ENCODE measurements around the gene ZFYVE28.
A peak's percentile ranks its signal among the peaks of the same experiment; 100 is the strongest.

Gene ZFYVE28

DNA sequence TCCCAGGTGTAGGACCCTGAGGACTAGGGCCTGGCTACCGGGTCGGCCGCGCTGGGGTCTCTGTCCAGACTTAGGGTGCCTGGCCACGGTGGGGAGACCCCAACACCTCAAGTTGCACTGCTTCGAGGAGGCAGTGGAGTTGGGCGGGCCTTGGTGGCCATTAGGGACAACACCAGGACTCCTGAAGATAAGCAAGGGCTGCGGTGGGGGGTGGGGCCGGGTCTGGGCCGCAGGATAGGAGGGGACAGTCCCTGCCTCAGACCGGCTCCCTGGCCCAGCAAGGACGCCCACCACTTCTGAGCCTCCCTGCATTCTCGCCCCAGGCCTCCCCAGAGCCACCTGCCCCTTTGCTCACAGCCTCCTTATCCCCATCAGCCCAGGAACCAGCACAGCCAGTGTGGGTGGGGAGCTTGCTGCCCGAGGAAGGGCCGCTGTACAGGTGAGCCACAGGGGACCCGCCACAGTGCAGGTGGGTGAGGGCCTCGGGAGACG, 151.1 kb downstream of the ZFYVE28 start:
- DNase-seq: no peak

DNA sequence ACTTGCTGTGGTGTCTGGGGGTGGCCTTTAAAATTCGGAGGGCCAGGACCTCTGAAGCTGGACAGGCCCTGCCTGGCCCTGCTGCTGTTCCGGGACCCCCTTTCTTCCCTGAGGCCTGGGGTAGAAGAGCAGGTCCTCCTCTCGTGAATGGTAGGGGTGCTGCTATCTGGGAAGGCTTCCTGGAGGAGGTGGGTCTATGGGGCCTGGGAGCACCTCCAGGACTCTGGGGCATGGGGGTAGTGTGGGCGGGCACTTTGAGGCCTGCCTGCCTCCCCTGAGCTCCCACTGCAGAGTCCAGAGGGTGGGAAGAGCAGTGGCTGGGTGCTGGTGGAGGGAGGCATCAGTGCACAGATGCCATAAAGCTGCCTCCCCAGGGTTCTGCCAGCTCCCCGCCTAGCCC, 151.6 kb downstream of the ZFYVE28 start:
- no peak for DNase-seq

GRCh38 chr4:2266181-2266580, 152.3 kb downstream of the ZFYVE28 start:
- DNase-seq: no peak

- DNase-seq: no peak
These were observed 153.0 kb downstream of the ZFYVE28 start for GRCh38 chr4:2265113-2266110.

- DNase-seq: no peak
These were observed 153.9 kb downstream of the ZFYVE28 start for GRCh38 chr4:2264481-2265041.

- no peak for DNase-seq
These were observed 154.5 kb downstream of the ZFYVE28 start for GRCh38 chr4:2263926-2264321.

DNA sequence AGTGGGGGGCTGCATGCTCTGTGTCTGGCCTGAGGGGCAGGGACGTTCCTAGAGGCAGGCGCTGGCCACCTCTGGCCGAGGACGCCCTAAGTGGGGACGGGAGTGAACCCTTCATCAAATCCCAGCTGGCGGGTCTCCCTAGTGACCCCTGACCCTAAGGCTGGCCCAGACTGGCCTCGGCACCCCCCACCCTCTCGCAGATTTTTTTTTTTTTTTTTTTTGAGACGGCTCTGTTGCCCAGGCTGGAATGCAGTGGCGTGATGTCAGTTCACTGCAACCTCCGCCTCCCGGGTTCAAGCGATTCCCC, 155.5 kb downstream of the ZFYVE28 start:
- DNase-seq: no peak

GRCh38 chr4:2262145-2262943, 156.1 kb downstream of the ZFYVE28 start:
- peak; percentile 95 for DNase-seq

GRCh38 chr4:2261853-2262144, 156.6 kb downstream of the ZFYVE28 start, which contains the start of gene MXD4:
TSS of gene MXD4 (minus strand) at chr4:2262109. CDS start at chr4:2261980, 129 bp downstream.
- DNase-seq: no peak

- peak; percentile 47 to 62 for DNase-seq
These were observed 157.2 kb downstream of the ZFYVE28 start for GRCh38 chr4:2261110-2261852.

DNA sequence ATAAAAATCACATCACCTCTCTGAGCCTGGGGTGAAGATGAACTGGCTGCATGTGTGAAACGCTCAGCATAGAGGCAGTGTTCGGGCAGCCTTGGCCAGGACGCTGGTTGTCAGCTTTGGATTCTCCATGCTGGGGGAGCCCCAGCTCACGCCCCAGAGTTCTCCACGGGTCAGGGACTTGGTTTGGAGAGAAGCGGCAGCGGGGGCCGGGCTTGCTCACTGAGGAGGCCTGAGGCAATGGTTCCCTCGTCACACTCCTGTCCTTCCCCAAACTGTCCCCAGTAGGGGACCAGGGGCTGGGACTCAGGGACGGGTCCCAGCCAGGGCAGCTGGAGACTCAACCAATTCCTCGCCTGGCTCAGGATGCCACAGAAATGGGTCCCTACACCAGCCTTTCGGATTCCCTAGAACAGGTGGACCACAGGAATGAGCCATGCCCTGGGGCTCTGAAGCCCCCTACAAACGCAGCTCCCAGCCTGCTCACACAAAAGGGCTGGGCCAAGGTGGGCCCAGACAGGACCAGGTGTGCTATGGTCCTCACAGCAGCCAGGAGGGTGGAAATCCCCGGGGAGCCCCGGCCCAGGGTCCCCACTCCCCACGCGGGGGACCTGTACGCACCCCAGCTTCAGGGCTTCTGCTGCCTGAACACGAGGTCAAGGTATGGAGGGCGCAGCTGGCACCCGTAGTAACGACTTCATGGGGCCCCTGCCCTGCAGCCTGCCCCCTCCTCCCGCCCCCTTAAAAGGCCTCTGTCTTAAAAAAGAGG, 157.9 kb downstream of the ZFYVE28 start:
- no peak for DNase-seq

GRCh38 chr4:2259541-2260343, 158.7 kb downstream of the ZFYVE28 start:
- DNase-seq: no peak

DNA sequence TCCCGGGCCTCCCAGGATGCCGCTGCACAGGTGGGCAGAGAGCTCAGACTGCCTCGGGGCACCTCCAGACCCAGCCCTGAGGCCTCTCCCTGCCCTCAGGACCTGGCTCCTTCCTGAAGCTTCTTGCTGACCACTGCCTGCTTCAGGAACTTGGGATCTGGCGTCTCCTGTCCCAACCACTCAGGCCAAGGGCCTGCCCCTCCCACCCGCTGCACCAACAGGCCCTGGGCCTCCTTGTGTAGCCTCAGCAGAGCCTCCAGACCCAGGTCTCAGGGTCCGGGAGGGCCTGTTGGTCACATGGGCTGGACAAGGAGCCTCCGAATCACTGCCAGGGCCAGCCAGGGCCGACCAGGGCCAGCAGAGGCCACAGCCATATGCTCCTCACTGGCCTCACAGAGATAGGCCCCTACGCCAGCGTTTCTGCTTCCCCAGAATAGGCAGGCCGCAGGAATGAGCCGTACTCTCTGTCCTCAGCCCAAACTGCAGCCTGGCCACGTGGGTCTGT, 159.4 kb downstream of the ZFYVE28 start:
- no peak for DNase-seq

- no peak for DNase-seq
These were observed 160.1 kb downstream of the ZFYVE28 start for GRCh38 chr4:2258091-2259035.

DNA sequence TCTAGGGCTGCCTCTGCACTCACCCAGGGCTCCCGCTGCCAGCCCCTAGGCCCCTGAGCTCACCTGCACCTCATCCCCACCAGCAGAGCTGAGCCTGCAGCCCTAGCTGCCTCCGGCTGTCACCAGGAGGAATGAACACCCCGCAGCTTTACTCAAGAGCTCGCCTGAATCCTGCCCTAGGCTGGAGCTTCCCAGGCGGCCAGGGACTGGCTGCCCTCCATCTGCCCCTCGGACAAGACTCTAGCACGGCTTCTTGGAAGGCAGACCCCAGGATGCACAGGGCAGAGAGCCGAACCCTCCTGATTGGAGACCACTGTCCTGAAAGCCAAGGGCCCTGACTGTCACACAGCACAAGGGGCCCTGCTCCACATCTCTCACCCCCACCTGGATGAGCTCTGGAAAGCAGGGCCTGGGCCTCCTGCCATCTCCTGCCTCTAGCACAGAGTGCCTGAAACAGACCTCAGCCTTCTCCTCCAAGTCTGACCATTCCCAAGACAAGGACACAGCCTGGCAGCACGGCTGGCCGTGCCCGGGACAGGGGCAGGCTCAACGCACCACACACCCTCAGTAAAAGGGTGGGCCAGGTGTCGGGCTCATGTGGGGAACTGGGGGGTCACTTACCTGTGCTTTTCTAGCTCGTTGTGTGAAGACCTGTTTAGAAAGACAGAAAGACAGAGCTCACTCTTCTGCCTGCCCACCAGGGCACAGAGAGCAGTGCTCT, 160.9 kb downstream of the ZFYVE28 start:
- no peak for DNase-seq

- no peak for DNase-seq
These were observed 161.7 kb downstream of the ZFYVE28 start for GRCh38 chr4:2256781-2257191.

DNA sequence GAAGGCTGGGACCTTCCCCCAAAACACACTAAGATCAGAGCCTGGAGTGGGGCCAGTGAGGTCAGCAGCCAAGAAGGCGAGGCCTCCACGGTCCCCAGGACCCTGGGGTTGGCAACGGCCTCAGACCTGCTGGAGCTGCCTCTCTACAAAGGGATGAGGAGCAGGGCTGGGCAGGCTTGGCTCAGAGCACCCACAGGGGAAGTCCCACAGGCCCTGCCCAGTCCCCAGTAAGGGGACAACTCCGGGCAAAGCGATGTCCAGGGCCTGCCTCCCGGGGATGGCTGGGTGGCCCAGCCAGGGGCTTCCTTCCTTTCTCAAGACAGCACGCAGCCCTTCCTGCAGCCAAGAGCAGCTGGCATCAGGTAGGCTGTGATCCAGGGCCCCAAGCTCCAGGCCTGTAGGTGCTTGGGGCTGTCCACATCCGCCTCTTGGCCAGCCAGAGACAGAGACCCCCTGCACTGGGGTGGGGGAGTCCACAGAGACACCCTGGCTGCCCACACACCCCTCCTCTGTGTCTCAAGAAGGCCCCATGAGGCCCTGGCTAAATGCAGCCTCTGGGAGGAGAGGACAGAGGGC, 162.2 kb downstream of the ZFYVE28 start:
- DNase-seq: no peak

- no peak for DNase-seq
These were observed 162.8 kb downstream of the ZFYVE28 start for GRCh38 chr4:2255501-2256155.
